ENCODE data around the gene SHROOM3.

The SHROOM3 gene

GRCh38 chr4:76696109-76696508 lies 261.1 kb downstream of the SHROOM3 start:
- WGBS, 2 experiments (ENCODE audit: insufficient coverage in 2 of 2), result 25% methylated on average over 4 of the region's 7 CpGs; no CpG with 5 or more reads in 1 of the 2 experiments
- H3K27ac ChIP-seq (ENCODE audit: low read depth, low read length, severe bottlenecking), result peak overlapping the region; percentile 85
- H3K4me1 ChIP-seq (ENCODE audit: control insufficient read depth, insufficient read depth, low read length, poor library complexity, severe bottlenecking), result peaks cover 60% of the 10 kb centered on the region
- no peaks in the 10 kb centered on the region for H3K9me3 ChIP-seq (ENCODE audit: control insufficient read depth, low read length)
- H3K36me3 ChIP-seq (ENCODE audit: control insufficient read depth, insufficient read depth, low read length), result peaks cover 16% of the 10 kb centered on the region
- H3K4me3 ChIP-seq (ENCODE audit: extremely low read depth, insufficient read depth, low read length, poor library complexity, severe bottlenecking), result no peak overlapping the region

- peaks cover 69% of the 10 kb centered on the region for H3K4me1 ChIP-seq (ENCODE audit: control insufficient read depth, insufficient read depth, low read length, poor library complexity, severe bottlenecking)
- H3K36me3 ChIP-seq (ENCODE audit: control insufficient read depth, insufficient read depth, low read length), result peaks cover 11% of the 10 kb centered on the region
- H3K9me3 ChIP-seq (ENCODE audit: control insufficient read depth, low read length), result no peaks in the 10 kb centered on the region
- H3K4me3 ChIP-seq (ENCODE audit: extremely low read depth, insufficient read depth, low read length, poor library complexity, severe bottlenecking), result no peak overlapping the region
- no peak overlapping the region for H3K27ac ChIP-seq (ENCODE audit: low read depth, low read length, severe bottlenecking)
- WGBS, 2 experiments (ENCODE audit: insufficient coverage in 2 of 2), result 90 to 95% methylated on average over 2 to 3 of the region's 3 CpGs
Observed at GRCh38 chr4:76697129-76697803, 262.2 kb downstream of the SHROOM3 start.

- no peak overlapping the region for H3K27ac ChIP-seq (ENCODE audit: low read depth, low read length, severe bottlenecking)
- peaks cover 76% of the 10 kb centered on the region for H3K4me1 ChIP-seq (ENCODE audit: control insufficient read depth, insufficient read depth, low read length, poor library complexity, severe bottlenecking)
- H3K36me3 ChIP-seq (ENCODE audit: control insufficient read depth, insufficient read depth, low read length), result peaks cover 7% of the 10 kb centered on the region
- no peaks in the 10 kb centered on the region for H3K9me3 ChIP-seq (ENCODE audit: control insufficient read depth, low read length)
- no peak overlapping the region for H3K4me3 ChIP-seq (ENCODE audit: extremely low read depth, insufficient read depth, low read length, poor library complexity, severe bottlenecking)
- no CpG with 5 or more reads among the region's 1 CpG for WGBS, 2 experiments (ENCODE audit: insufficient coverage in 2 of 2)
Observed at GRCh38 chr4:76698141-76698540, 263.1 kb downstream of the SHROOM3 start.

- Histone ChIP-seq H3K27ac (ENCODE audit: low read depth, low read length, severe bottlenecking) (no peak overlapping the region), H3K36me3 (ENCODE audit: control insufficient read depth, insufficient read depth, low read length) (peaks cover 7% of the 10 kb centered on the region), H3K9me3 (ENCODE audit: control insufficient read depth, low read length) (no peaks in the 10 kb centered on the region), H3K4me3 (ENCODE audit: extremely low read depth, insufficient read depth, low read length, poor library complexity, severe bottlenecking) (no peak overlapping the region), H3K4me1 (ENCODE audit: control insufficient read depth, insufficient read depth, low read length, poor library complexity, severe bottlenecking) (peaks cover 78% of the 10 kb centered on the region)
- 80 to 100% methylated on average over 2 to 4 of the region's 4 CpGs for WGBS, 2 experiments (ENCODE audit: insufficient coverage in 2 of 2)
Observed at GRCh38 chr4:76699751-76700310, 264.8 kb downstream of the SHROOM3 start.

- Histone ChIP-seq H3K9me3 (ENCODE audit: control insufficient read depth, low read length) (no peaks in the 10 kb centered on the region), H3K4me3 (ENCODE audit: extremely low read depth, insufficient read depth, low read length, poor library complexity, severe bottlenecking) (no peak overlapping the region), H3K4me1 (ENCODE audit: control insufficient read depth, insufficient read depth, low read length, poor library complexity, severe bottlenecking) (peaks cover 55% of the 10 kb centered on the region), H3K27ac (ENCODE audit: low read depth, low read length, severe bottlenecking) (peak overlapping the region; percentile 68), H3K36me3 (ENCODE audit: control insufficient read depth, insufficient read depth, low read length) (peaks cover 20% of the 10 kb centered on the region)
- 77 to 100% methylated on average over 1 to 3 of the region's 4 CpGs for WGBS, 2 experiments (ENCODE audit: insufficient coverage in 2 of 2)
Observed at GRCh38 chr4:76702440-76703122, 267.6 kb downstream of the SHROOM3 start.

GRCh38 chr4:76703123-76703490 lies 268.1 kb downstream of the SHROOM3 start:
- WGBS, 2 experiments (ENCODE audit: insufficient coverage in 2 of 2), result 63 to 67% methylated on average over 1 of the region's 1 CpG
- H3K27ac ChIP-seq (ENCODE audit: low read depth, low read length, severe bottlenecking), result peak overlapping the region; percentile 68
- H3K36me3 ChIP-seq (ENCODE audit: control insufficient read depth, insufficient read depth, low read length), result peaks cover 20% of the 10 kb centered on the region
- peaks cover 58% of the 10 kb centered on the region for H3K4me1 ChIP-seq (ENCODE audit: control insufficient read depth, insufficient read depth, low read length, poor library complexity, severe bottlenecking)
- no peaks in the 10 kb centered on the region for H3K9me3 ChIP-seq (ENCODE audit: control insufficient read depth, low read length)
- no peak overlapping the region for H3K4me3 ChIP-seq (ENCODE audit: extremely low read depth, insufficient read depth, low read length, poor library complexity, severe bottlenecking)

- no peak overlapping the region for H3K4me3 ChIP-seq (ENCODE audit: extremely low read depth, insufficient read depth, low read length, poor library complexity, severe bottlenecking)
- H3K4me1 ChIP-seq (ENCODE audit: control insufficient read depth, insufficient read depth, low read length, poor library complexity, severe bottlenecking), result peaks cover 62% of the 10 kb centered on the region
- peak overlapping the region; percentile 68 for H3K27ac ChIP-seq (ENCODE audit: low read depth, low read length, severe bottlenecking)
- H3K36me3 ChIP-seq (ENCODE audit: control insufficient read depth, insufficient read depth, low read length), result peaks cover 20% of the 10 kb centered on the region
- WGBS, 2 experiments (ENCODE audit: insufficient coverage in 2 of 2), result 70% methylated on average over 2 of the region's 3 CpGs; no CpG with 5 or more reads in 1 of the 2 experiments
- H3K9me3 ChIP-seq (ENCODE audit: control insufficient read depth, low read length), result no peaks in the 10 kb centered on the region
Observed at GRCh38 chr4:76703676-76704075, 268.6 kb downstream of the SHROOM3 start.

- no peaks in the 10 kb centered on the region for H3K9me3 ChIP-seq (ENCODE audit: control insufficient read depth, low read length)
- WGBS, 2 experiments (ENCODE audit: insufficient coverage in 2 of 2), result 55 to 77% methylated on average over 2 of the region's 3 CpGs
- H3K4me1 ChIP-seq (ENCODE audit: control insufficient read depth, insufficient read depth, low read length, poor library complexity, severe bottlenecking), result peaks cover 63% of the 10 kb centered on the region
- H3K27ac ChIP-seq (ENCODE audit: low read depth, low read length, severe bottlenecking), result peak overlapping the region; percentile 68
- H3K4me3 ChIP-seq (ENCODE audit: extremely low read depth, insufficient read depth, low read length, poor library complexity, severe bottlenecking), result no peak overlapping the region
- peaks cover 20% of the 10 kb centered on the region for H3K36me3 ChIP-seq (ENCODE audit: control insufficient read depth, insufficient read depth, low read length)
Observed at GRCh38 chr4:76704133-76704881, 269.3 kb downstream of the SHROOM3 start.

GRCh38 chr4:76705472-76705871 lies 270.4 kb downstream of the SHROOM3 start:
- no peak overlapping the region for H3K27ac ChIP-seq (ENCODE audit: low read depth, low read length, severe bottlenecking)

GRCh38 chr4:76706581-76706980 lies 271.6 kb downstream of the SHROOM3 start:
- no peak overlapping the region for H3K4me3 ChIP-seq (ENCODE audit: extremely low read depth, insufficient read depth, low read length, poor library complexity, severe bottlenecking)
- WGBS, 2 experiments (ENCODE audit: insufficient coverage in 2 of 2), result 97 to 100% methylated on average over 2 to 5 of the region's 6 CpGs
- H3K4me1 ChIP-seq (ENCODE audit: control insufficient read depth, insufficient read depth, low read length, poor library complexity, severe bottlenecking), result peaks cover 55% of the 10 kb centered on the region
- H3K36me3 ChIP-seq (ENCODE audit: control insufficient read depth, insufficient read depth, low read length), result peaks cover 30% of the 10 kb centered on the region
- no peaks in the 10 kb centered on the region for H3K9me3 ChIP-seq (ENCODE audit: control insufficient read depth, low read length)
- H3K27ac ChIP-seq (ENCODE audit: low read depth, low read length, severe bottlenecking), result no peak overlapping the region

More at GRCh38 chr4:76705472-76705871, 270.4 kb downstream of the SHROOM3 start:
- Histone ChIP-seq H3K36me3 (ENCODE audit: control insufficient read depth, insufficient read depth, low read length) (peaks cover 19% of the 10 kb centered on the region), H3K4me3 (ENCODE audit: extremely low read depth, insufficient read depth, low read length, poor library complexity, severe bottlenecking) (no peak overlapping the region), H3K9me3 (ENCODE audit: control insufficient read depth, low read length) (no peaks in the 10 kb centered on the region), H3K4me1 (ENCODE audit: control insufficient read depth, insufficient read depth, low read length, poor library complexity, severe bottlenecking) (peaks cover 63% of the 10 kb centered on the region)
- WGBS, 2 experiments (ENCODE audit: insufficient coverage in 2 of 2), result 100% methylated on average over 1 of the region's 1 CpG; no CpG with 5 or more reads in 1 of the 2 experiments
